Measurements from ENCODE around the gene NCCRP1. TPM values are rescaled to one million over a fixed set of nuclear protein-coding genes. Genes with fewer than 3 reads are reported as not detected.

The NCCRP1 gene
- total RNA-seq, 1 donor: not detected

DNA sequence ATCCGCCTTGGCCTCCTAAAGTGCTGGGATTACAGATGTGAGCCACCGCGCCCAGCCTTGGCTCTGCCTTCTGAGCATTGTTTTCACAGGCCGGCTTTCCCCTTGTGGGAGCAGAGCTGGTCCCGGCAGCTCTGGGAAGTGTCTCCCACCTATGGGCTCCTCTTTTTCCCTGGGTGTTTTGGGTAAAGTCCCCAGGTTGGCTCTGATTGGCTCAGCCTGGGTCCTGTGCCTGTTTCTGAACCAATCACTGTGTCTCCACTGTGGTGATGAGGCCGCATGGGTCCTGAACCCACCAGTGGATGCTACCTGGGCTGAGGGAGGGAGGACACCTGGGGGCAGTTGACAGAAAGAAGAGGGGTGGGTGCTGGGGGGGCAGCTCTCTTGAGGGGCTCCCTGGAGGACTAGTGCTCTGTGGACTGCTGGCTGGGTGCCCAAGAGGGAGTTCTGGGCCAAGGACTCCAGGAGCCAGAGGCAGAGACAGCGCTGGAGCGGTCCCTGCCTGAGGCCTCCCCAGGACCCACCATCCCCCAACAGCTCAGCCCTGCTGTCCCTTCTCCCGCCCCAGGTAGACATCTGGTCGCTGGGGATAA lies 19.6 kb upstream of the NCCRP1 start:
- Histone ChIP-seq H3K79me2 (ENCODE audit: insufficient read depth, low read length) (no peaks in the 10 kb centered on the region), H3K9me3 (ENCODE audit: low read depth, low read length) (no peaks in the 10 kb centered on the region), H3K27ac (ENCODE audit: low read depth, low read length) (no peak overlapping the region), H3K4me3 (ENCODE audit: insufficient read depth, low read length) (no peak overlapping the region), H3K4me1 (ENCODE audit: insufficient read depth, low read length) (no peaks in the 10 kb centered on the region), H3K36me3 (ENCODE audit: insufficient read depth, low read length) (peaks cover 17% of the 10 kb centered on the region), H3K4me2 (ENCODE audit: insufficient read depth, low read length) (no peak overlapping the region), H3K27me3 (ENCODE audit: insufficient read depth, low read length) (no peaks in the 10 kb centered on the region), H4K20me1 (ENCODE audit: insufficient read depth, low read length) (peaks cover 8% of the 10 kb centered on the region), H2AFZ (ENCODE audit: low read length) (no peak overlapping the region)
- DNase-seq (ENCODE audit: insufficient read length, low spot score, missing footprints): no peak
- TF ChIP-seq, protein P1, sequence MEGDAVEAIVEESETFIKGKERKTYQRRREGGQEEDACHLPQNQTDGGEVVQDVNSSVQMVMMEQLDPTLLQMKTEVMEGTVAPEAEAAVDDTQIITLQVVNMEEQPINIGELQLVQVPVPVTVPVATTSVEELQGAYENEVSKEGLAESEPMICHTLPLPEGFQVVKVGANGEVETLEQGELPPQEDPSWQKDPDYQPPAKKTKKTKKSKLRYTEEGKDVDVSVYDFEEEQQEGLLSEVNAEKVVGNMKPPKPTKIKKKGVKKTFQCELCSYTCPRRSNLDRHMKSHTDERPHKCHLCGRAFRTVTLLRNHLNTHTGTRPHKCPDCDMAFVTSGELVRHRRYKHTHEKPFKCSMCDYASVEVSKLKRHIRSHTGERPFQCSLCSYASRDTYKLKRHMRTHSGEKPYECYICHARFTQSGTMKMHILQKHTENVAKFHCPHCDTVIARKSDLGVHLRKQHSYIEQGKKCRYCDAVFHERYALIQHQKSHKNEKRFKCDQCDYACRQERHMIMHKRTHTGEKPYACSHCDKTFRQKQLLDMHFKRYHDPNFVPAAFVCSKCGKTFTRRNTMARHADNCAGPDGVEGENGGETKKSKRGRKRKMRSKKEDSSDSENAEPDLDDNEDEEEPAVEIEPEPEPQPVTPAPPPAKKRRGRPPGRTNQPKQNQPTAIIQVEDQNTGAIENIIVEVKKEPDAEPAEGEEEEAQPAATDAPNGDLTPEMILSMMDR (IDR thresholded peaks at IDR 0.05; ENCODE audit: extremely low read depth, low read depth, low read length): no peak

DNA sequence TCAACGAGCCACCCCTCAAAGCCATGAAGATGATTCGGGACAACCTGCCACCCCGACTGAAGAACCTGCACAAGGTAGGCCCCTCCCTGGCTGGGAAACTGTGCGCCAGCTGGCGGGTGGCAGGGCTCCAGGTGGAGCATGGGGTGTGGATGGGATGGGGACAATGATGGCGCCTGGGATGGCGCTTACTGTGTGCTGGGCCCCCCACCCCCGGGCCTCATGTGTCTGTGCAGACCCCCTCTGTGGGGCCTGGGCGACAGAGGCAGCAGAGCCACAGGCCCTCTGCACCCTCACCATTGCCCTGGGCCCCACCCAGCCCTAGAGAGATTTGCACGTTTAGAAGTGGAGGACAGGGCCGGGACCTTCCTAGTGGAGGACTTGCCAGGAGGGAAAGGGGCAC lies 19.0 kb upstream of the NCCRP1 start:
- Histone ChIP-seq H3K9me3 (ENCODE audit: low read depth, low read length) (no peaks in the 10 kb centered on the region), H3K4me2 (ENCODE audit: insufficient read depth, low read length) (no peak overlapping the region), H3K27ac (ENCODE audit: low read depth, low read length) (no peak overlapping the region), H3K36me3 (ENCODE audit: insufficient read depth, low read length) (peaks cover 17% of the 10 kb centered on the region), H3K79me2 (ENCODE audit: insufficient read depth, low read length) (no peaks in the 10 kb centered on the region), H3K27me3 (ENCODE audit: insufficient read depth, low read length) (no peaks in the 10 kb centered on the region), H4K20me1 (ENCODE audit: insufficient read depth, low read length) (peaks cover 5% of the 10 kb centered on the region), H2AFZ (ENCODE audit: low read length) (no peak overlapping the region), H3K4me3 (ENCODE audit: insufficient read depth, low read length) (no peak overlapping the region), H3K4me1 (ENCODE audit: insufficient read depth, low read length) (no peaks in the 10 kb centered on the region)
- DNase-seq (ENCODE audit: insufficient read length, low spot score, missing footprints): no peak
- TF ChIP-seq, protein P1 (IDR thresholded peaks at IDR 0.05; ENCODE audit: extremely low read depth, low read depth, low read length): no peak

DNA sequence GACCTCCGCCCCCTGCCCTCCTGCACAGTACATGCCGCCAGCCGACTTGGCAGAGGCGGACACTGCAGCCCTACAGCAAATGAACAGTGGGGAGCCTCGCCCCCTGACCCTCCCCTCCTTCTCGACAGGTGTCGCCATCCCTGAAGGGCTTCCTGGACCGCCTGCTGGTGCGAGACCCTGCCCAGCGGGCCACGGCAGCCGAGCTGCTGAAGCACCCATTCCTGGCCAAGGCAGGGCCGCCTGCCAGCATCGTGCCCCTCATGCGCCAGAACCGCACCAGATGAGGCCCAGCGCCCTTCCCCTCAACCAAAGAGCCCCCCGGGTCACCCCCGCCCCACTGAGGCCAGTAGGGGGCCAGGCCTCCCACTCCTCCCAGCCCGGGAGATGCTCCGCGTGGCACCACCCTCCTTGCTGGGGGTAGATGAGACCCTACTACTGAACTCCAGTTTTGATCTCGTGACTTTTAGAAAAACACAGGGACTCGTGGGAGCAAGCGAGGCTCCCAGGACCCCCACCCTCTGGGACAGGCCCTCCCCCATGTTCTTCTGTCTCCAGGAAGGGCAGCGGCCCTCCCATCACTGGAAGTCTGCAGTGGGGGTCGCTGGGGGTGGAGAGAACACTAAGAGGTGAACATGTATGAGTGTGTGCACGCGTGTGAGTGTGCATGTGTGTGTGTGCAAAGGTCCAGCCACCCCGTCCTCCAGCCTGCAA lies 18.3 kb upstream of the NCCRP1 start:
- TF ChIP-seq, protein P1 (IDR thresholded peaks at IDR 0.05; ENCODE audit: extremely low read depth, low read depth, low read length): no peak
- Histone ChIP-seq H3K9me3 (ENCODE audit: low read depth, low read length) (no peaks in the 10 kb centered on the region), H3K36me3 (ENCODE audit: insufficient read depth, low read length) (peaks cover 17% of the 10 kb centered on the region), H3K79me2 (ENCODE audit: insufficient read depth, low read length) (no peaks in the 10 kb centered on the region), H3K27me3 (ENCODE audit: insufficient read depth, low read length) (no peaks in the 10 kb centered on the region), H3K27ac (ENCODE audit: low read depth, low read length) (no peak overlapping the region), H3K4me1 (ENCODE audit: insufficient read depth, low read length) (no peaks in the 10 kb centered on the region), H4K20me1 (ENCODE audit: insufficient read depth, low read length) (peaks cover 5% of the 10 kb centered on the region), H3K4me2 (ENCODE audit: insufficient read depth, low read length) (no peak overlapping the region), H2AFZ (ENCODE audit: low read length) (no peak overlapping the region), H3K4me3 (ENCODE audit: insufficient read depth, low read length) (no peak overlapping the region)
- no peak for DNase-seq (ENCODE audit: insufficient read length, low spot score, missing footprints)

DNA sequence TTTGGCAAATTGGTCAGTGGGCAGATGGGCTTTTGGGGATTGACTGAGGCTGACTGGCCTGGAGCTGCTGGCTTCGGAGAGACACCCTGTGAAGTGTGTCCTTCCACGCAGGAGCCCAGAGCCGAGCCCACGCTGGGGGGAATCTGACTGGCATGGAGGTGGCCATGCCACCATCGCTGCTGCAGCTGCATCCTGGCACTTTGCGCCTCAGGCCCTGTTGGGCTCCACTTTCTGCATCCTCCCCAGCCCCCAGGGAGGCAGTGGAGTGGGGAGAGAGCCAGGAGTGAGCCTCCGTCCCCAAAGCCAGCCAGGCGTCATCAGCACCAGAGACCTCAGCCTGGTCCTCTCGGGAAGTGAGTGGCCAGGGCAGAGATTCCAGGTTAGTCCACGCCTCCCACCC lies 17.0 kb upstream of the NCCRP1 start:
- TF ChIP-seq, protein P1 (IDR thresholded peaks at IDR 0.05; ENCODE audit: extremely low read depth, low read depth, low read length): no peak
- no peaks in the 10 kb centered on the region for H3K79me2 ChIP-seq (ENCODE audit: insufficient read depth, low read length)
- H2AFZ ChIP-seq (ENCODE audit: low read length): no peak overlapping the region
- no peaks in the 10 kb centered on the region for H3K9me3 ChIP-seq (ENCODE audit: low read depth, low read length)
- peaks cover 1% of the 10 kb centered on the region for H4K20me1 ChIP-seq (ENCODE audit: insufficient read depth, low read length)
- H3K36me3 ChIP-seq (ENCODE audit: insufficient read depth, low read length): peaks cover 17% of the 10 kb centered on the region
- no peak for DNase-seq (ENCODE audit: insufficient read length, low spot score, missing footprints)
- no peak overlapping the region for H3K27ac ChIP-seq (ENCODE audit: low read depth, low read length)
- no peaks in the 10 kb centered on the region for H3K27me3 ChIP-seq (ENCODE audit: insufficient read depth, low read length)
- H3K4me3 ChIP-seq (ENCODE audit: insufficient read depth, low read length): no peak overlapping the region
- H3K4me1 ChIP-seq (ENCODE audit: insufficient read depth, low read length): no peaks in the 10 kb centered on the region
- no peak overlapping the region for H3K4me2 ChIP-seq (ENCODE audit: insufficient read depth, low read length)
